Measurements from ENCODE around the gene FCAMR.

Gene FCAMR

DNA sequence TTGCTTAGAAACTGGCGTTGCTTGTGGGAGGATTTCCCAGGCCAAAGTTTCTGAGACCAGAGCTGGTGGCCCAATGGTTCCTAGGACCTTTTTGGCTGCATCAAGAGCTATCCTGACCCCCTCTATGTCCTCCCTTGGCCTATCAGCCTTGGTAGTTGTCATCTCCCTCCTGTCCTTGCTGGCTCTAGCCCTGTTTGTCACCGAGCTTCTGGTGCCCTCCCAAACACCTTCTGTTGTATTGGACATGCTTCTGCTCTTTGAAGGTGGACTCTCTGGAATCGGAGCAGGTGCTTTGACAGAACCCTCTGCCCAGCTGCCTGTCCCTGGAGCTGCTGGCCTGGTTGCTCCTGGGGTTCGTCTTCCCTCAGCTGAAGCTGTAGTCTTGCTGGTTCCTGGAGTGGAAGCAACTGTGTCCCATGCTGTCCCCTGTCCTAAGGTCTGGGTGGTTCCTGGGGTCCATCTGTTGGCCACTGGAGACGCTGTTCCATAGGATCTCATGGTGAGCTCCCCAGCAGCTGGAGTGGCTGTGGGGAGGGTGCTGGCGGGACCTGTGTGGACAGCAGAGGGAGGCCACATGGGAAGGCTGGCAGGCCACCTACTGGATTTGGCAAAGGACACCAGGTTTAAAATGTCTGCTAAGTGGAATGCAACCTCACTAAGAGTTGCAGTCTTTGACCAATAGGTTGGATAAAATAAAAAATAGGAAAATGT is 9.4 kb downstream of the FCAMR start:
- Histone ChIP-seq H3K9me3 (no peaks in the 10 kb centered on the region), H4K20me1 (no peaks in the 10 kb centered on the region), H3K4me3 (no peak overlapping the region), H3K9ac (no peak overlapping the region), H3K4me1 (peaks cover 20% of the 10 kb centered on the region), H3K27me3 (no peaks in the 10 kb centered on the region), H3K36me3 (no peaks in the 10 kb centered on the region), H3K4me2 (no peak overlapping the region), H3K27ac (no peak overlapping the region)
- TF ChIP-seq Cebpa-rat (IDR thresholded peaks at IDR 0.05), result no peak

DNA sequence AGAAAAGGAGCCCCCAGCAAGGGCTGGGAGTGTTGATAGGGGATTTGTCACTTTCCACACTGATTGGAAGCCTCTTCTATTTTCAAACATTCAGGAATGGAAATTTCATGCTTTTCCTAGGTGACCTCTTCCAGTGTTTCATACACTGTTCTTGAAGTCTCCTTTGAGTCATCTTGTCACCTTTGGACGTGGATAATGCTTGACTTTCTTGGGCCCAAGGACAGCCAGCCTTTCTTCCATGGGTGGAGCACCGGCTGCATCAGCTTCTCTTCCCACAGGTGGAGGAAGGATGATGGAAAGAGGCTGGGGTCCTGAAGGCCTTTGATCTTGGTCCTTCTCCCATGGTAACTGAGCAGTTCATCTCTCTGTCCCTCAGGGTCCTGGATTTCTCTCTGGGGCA is 12.1 kb downstream of the FCAMR start:
- Histone ChIP-seq H4K20me1 (no peaks in the 10 kb centered on the region), H3K27ac (no peak overlapping the region)

DNA sequence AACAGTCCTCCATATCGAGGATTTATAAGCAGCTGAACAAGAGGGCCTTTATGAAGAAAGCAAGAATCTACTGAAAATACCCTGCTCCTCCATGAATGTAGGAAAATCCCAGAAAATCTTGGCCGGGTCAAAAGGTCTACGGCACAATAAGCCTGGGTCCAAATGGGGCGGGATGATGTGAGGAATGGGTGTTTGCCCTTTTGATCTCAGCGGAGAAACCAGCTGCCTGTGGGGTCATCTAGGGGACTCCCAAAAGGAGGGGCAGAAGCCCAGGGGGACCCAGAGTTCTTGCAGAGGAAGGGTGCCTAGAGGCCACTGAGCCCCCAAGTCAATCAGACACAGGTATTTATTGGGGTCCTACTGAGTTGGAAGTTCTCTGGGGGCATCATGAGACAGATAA is 12.6 kb downstream of the FCAMR start:
- no peaks in the 10 kb centered on the region for H3K9me3 ChIP-seq
- no peak overlapping the region for H3K4me2 ChIP-seq
- no peaks in the 10 kb centered on the region for H3K27me3 ChIP-seq
- H4K20me1 ChIP-seq, result no peaks in the 10 kb centered on the region
- H3K27ac ChIP-seq, result no peak overlapping the region
- peaks cover 25% of the 10 kb centered on the region for H3K4me1 ChIP-seq
- no peaks in the 10 kb centered on the region for H3K36me3 ChIP-seq
- TF ChIP-seq Cebpa-rat (IDR thresholded peaks at IDR 0.05), result no peak
- H3K4me3 ChIP-seq, result no peak overlapping the region
- H3K9ac ChIP-seq, result no peak overlapping the region

More for the DNA sequence above, 12.1 kb downstream of the FCAMR start:
- H3K4me3 ChIP-seq, result no peak overlapping the region
- TF ChIP-seq Cebpa-rat (IDR thresholded peaks at IDR 0.05), result no peak
- H3K9me3 ChIP-seq, result no peaks in the 10 kb centered on the region
- no peak overlapping the region for H3K9ac ChIP-seq
- no peaks in the 10 kb centered on the region for H3K27me3 ChIP-seq
- H3K36me3 ChIP-seq, result no peaks in the 10 kb centered on the region
- H3K4me1 ChIP-seq, result peaks cover 26% of the 10 kb centered on the region
- H3K4me2 ChIP-seq, result no peak overlapping the region

DNA sequence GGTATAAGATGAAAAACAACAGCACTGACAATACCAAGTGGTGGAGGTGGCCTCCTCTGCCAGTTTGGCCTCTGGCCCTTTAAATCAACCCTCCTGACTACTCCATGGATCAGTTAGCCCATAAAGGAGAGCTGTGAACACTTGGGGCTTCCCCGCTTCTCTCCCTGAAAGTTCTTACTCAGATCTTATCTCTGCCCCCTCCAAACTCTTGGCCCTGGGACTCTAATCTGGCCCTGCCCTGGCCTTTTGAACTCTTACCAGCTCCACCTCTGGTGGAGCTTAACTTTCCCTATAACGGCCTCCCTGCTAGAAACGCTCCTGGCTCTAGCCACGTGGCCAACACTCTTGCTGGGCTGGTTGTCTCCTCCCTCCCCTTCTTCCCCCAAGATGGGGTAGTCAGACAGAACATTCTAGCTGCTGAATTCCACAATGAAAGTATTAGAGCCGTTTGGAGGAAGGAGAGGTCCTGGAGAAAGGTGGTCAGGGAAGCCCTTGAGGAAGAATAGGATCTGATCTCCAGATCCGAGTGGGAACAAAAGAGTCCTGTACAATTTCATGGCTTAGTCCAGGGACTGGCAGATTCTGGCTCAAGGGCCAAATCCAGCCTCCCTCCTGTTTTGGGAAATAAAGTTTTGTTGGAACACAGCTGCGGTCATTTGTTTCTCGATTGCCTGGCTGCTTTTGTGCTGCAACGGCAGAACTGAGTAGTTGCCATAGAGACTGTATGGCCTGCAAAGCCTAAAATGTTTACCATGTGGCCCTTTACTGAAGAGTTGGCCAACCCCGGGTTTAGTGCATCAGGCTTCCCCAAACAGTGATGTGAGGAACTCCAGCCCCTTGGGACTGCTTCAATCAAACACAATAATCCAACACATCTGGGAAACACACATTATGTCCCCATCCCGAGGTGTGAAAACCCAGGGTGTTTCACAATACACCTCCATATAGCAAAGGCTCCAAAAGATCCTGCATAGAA is 14.5 kb downstream of the FCAMR start:
- Histone ChIP-seq H3K27ac (no peak overlapping the region), H3K4me3 (no peak overlapping the region), H3K4me2 (peak overlapping the region; percentile 39), H3K27me3 (no peaks in the 10 kb centered on the region), H3K36me3 (no peaks in the 10 kb centered on the region), H4K20me1 (no peaks in the 10 kb centered on the region), H3K4me1 (peaks cover 29% of the 10 kb centered on the region), H3K9ac (no peak overlapping the region), H3K9me3 (no peaks in the 10 kb centered on the region)
- no peak for TF ChIP-seq Cebpa-rat (IDR thresholded peaks at IDR 0.05)

DNA sequence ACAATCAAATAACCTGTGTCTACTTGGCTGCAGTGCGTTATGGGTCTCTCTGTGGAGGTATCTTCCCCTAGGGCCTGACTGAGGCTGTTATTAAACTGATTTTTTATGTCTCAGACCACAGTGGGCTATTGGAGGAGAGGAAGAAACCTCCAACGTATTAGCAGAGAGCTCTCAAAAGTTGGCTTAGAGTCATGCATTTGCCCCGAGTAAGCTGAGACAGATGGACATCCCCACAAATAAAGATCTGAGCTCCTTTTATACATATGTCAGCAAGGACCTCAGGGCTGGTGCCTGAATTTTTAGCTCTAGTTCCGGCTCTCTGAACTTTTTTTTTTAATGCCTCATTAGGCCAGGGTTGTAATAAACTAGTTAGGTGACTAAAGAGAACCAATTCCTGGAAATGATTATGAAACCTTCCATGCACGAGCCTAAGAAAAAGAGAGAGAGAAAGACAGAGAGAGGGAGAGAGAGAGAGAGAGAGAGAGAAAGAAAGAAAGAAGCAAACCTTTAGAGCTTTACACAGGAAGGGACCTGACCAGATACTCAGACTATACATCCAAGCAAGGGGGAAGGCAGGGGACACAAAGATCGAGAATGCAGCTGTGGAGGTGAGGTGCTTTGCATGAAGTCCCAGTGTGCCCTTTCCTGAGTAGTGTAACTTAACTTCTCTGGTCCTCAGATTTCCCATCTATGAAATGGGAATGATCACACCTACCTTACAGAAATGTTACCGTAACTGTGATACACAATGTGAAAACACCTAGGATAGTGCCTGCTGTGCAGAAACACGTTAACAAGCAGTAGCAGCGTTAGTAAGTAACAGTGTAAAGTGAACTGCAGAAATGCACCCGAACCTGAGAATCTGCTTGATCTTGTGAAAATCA is 15.6 kb downstream of the FCAMR start:
- no peaks in the 10 kb centered on the region for H3K36me3 ChIP-seq
- H3K27ac ChIP-seq, result no peak overlapping the region
- H4K20me1 ChIP-seq, result no peaks in the 10 kb centered on the region
- H3K27me3 ChIP-seq, result no peaks in the 10 kb centered on the region
- no peak overlapping the region for H3K9ac ChIP-seq
- TF ChIP-seq Cebpa-rat (IDR thresholded peaks at IDR 0.05), result no peak
- H3K4me3 ChIP-seq, result no peak overlapping the region
- H3K4me1 ChIP-seq, result peaks cover 37% of the 10 kb centered on the region
- H3K4me2 ChIP-seq, result no peak overlapping the region
- no peaks in the 10 kb centered on the region; the same call in 1 of the 2 replicates for H3K9me3 ChIP-seq

DNA sequence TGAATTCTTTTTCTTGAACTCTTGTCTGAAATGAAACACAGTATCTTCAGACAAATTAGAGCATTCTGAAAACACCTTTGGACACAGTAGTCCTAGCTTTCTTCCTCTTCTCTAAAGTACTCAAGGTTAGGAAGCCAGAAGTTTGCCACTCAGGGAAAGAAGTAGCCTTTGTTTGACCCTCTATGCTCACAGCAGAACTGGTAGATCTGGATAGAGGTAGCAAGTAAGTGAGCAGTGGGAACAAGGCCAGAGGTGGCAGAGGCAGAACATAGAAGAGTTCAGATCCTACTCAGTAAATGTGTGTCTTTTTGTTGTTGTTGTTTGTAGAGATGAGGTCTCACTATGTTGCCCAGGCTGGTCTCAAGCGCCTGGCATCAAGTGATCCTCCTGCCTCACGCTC is 16.6 kb downstream of the FCAMR start:
- Histone ChIP-seq H3K9me3 (no peaks in the 10 kb centered on the region; the same call in 1 of the 2 replicates), H3K27ac (no peak overlapping the region), H3K36me3 (no peaks in the 10 kb centered on the region), H3K4me1 (peaks cover 48% of the 10 kb centered on the region), H3K4me2 (no peak overlapping the region), H3K4me3 (no peak overlapping the region), H3K9ac (no peak overlapping the region), H3K27me3 (no peaks in the 10 kb centered on the region), H4K20me1 (no peaks in the 10 kb centered on the region)
- TF ChIP-seq Cebpa-rat (IDR thresholded peaks at IDR 0.05), result no peak

DNA sequence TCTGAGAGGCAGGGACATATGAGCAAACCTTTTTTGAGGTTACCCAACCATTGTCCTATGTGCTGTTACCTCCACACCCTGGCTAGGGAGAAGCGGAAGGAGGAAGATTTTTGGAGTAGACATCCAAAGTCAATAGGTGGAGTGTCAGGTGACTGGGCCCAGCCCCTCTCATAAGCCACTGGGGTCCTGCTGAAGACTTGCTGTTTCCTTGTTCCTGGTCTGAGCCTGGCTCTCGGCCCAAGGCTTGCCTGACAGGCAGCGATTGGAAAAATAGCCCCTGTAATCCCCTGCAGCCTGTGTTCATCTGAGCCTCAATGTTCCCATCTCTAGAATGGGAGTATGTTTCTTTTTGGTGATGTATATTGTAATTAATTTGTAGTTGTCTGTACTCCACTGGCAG is 17.1 kb downstream of the FCAMR start:
- H3K27ac ChIP-seq, result no peak overlapping the region
- TF ChIP-seq Cebpa-rat (IDR thresholded peaks at IDR 0.05), result no peak

DNA sequence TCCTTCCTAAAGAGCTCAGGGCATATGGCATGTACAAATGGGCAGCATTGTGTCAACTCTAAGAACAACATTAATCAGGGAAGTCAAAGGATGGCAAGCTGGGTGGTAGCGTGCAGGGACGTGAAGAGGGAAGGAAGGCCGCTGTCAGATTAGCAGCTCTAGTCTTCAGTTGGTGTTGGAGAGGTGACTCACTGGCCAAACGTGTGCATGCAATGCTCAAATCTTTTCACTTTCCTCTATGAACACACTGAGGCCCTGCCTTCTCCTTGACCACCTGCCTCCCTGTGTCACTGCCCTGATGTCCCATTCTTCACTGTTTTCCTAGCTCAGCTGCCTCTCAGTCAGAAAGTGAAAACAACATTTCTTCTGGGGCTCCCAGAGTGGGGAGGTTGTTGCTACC is 18.1 kb downstream of the FCAMR start:
- Histone ChIP-seq H3K9me3 (no peaks in the 10 kb centered on the region; the same call in 1 of the 2 replicates), H3K27me3 (no peaks in the 10 kb centered on the region), H3K9ac (no peak overlapping the region), H3K27ac (no peak overlapping the region), H3K4me1 (peaks cover 62% of the 10 kb centered on the region), H3K4me3 (no peak overlapping the region), H3K36me3 (no peaks in the 10 kb centered on the region), H3K4me2 (no peak overlapping the region), H4K20me1 (no peaks in the 10 kb centered on the region)
- no peak for TF ChIP-seq Cebpa-rat (IDR thresholded peaks at IDR 0.05)

More for the DNA sequence above, 17.1 kb downstream of the FCAMR start:
- Histone ChIP-seq H3K4me1 (peaks cover 53% of the 10 kb centered on the region), H3K36me3 (no peaks in the 10 kb centered on the region), H3K9me3 (no peaks in the 10 kb centered on the region; the same call in 1 of the 2 replicates), H3K4me3 (no peak overlapping the region), H3K4me2 (no peak overlapping the region), H3K27me3 (no peaks in the 10 kb centered on the region), H3K9ac (no peak overlapping the region), H4K20me1 (no peaks in the 10 kb centered on the region)

DNA sequence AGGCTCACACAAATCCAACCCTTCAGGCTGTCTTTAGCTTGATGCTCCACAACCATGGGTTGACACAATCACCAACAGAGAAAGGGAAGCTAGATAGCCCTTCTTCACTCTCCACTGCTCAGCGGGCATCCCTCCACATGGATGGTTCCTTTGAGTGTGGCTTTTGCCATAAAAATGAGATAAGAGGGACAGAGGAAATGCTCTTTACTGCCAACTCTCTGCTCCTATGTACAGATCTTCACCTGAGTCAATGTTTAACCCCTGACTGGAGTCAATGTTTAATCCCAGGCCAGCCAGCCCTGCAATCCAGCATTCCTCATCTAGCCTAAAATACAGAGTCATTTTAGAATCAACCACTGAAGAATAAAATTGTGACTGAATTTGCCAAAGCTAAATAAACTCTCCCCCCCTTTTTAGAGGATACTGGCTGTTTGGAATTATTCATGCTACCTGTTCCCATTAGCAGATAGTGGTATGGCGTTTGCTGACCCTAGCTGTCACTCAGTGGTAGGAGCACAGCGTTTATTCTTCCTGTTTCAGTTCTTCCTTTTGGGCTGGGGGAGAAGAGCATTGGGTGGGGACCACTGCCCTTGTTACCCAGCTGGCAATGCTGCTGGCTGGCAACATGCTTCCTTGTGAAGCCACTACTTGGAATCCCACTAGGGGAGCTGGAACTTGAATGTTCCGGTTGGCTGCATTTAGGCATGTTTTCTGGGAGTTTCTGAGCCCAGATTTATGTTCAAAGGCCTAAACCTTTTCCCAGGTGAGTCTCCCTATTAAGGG is 18.8 kb downstream of the FCAMR start:
- Histone ChIP-seq H3K4me2 (no peak overlapping the region), H3K9me3 (no peaks in the 10 kb centered on the region; the same call in 1 of the 2 replicates), H3K36me3 (no peaks in the 10 kb centered on the region), H4K20me1 (no peaks in the 10 kb centered on the region), H3K9ac (no peak overlapping the region), H3K4me1 (peaks cover 61% of the 10 kb centered on the region), H3K27ac (no peak overlapping the region), H3K27me3 (no peaks in the 10 kb centered on the region), H3K4me3 (no peak overlapping the region)
- TF ChIP-seq Cebpa-rat (IDR thresholded peaks at IDR 0.05), result no peak

All from BLaER1 (cell line).